ENCODE measurements around the gene GNG4. TPM values are rescaled to one million over a fixed set of nuclear protein-coding genes. Genes with fewer than 3 reads are reported as not detected.

Gene GNG4
- total and polyA plus RNA-seq, 9 of the 15 experiments (the other 6 are each of a cell fraction or from before 2014, with no cell fraction given) = 0.06 to 0.58 (median 0.08) TPM; not detected in 4

GRCh38 chr1:235511470-235512240 lies 137.9 kb downstream of the GNG4 start:
- no peak overlapping the region for H3K4me2 ChIP-seq (ENCODE audit: insufficient read depth, low read length)
- ATAC-seq = peak; percentile 84
- no peak for FAIRE-seq
- H3K9me1 ChIP-seq (ENCODE audit: control insufficient read depth, insufficient read depth, low read length) = no peaks in the 10 kb centered on the region
- H3K9me3 ChIP-seq (replicated peaks; ENCODE audit: control insufficient read depth, insufficient read depth, low read depth, low read length) = 0 out of 2 replicates have a peak, but pooled peaks cover 1% of the 10 kb centered on the region
- POLR2A ChIA-PET = no interaction called here
- H4K20me1 ChIP-seq (replicated peaks; ENCODE audit: control insufficient read depth, insufficient read depth, low read length) = no peaks in the 10 kb centered on the region
- no peak overlapping the region for H3K4me3 ChIP-seq
- H3K4me1 ChIP-seq (replicated peaks in 1 of 2; ENCODE audit: control insufficient read depth in 2 of 2, insufficient read depth in 2 of 2, low read length in 2 of 2) = no peaks in the 10 kb centered on the region
- BruUV-seq (replicated peaks) = no TSS peak
- CTCF ChIA-PET (ENCODE audit: low intra/inter-chr PET ratio) = interaction anchor here (0.5 to 0.7 kb wide), 2 partner anchors 418 to 1994 kb away, joined by 3 read pairs; no protein-coding TSS in a partner anchor
- no peak overlapping the region for H2AFZ ChIP-seq (ENCODE audit: low read depth, low read length)
- intact Hi-C loops (cut with micrococcal nuclease) = loop anchor here (5.0 to 10.0 kb wide), 3 partner anchors 91 to 461 kb away; no protein-coding TSS in a partner anchor
- no peaks in the 10 kb centered on the region for H3K79me2 ChIP-seq (ENCODE audit: control insufficient read depth, insufficient read depth, low read length)
- peak in 2 of 4 experiments; percentile 22 to 29 for DNase-seq (ENCODE audit: extremely low read depth in 1 of 4, low spot score in 3 of 4)
- in situ Hi-C loops (cut with MboI) = loop anchor here (10.0 kb wide), 1 partner anchor 223 kb away; no protein-coding TSS in a partner anchor
- H3K36me3 ChIP-seq (ENCODE audit: control insufficient read depth, insufficient read depth, low read length) = no peaks in the 10 kb centered on the region
- WGBS (ENCODE audit: insufficient coverage, low coverage, missing lambda C conversion rate) = 25% methylated on average over 13 of the region's 13 CpGs
- H3K27me3 ChIP-seq (ENCODE audit: control insufficient read depth in 2 of 2, insufficient read depth in 2 of 2, low read length in 2 of 2) = peaks cover under 1 to 7% of the 10 kb centered on the region in 2 experiments; a peak in 1 of 5 replicates
- no peak overlapping the region for H3K9ac ChIP-seq (ENCODE audit: insufficient read depth in 1 of 2, low read depth in 2 of 2, low read length in 2 of 2)
- H3K27ac ChIP-seq (ENCODE audit: extremely low read depth, low read depth, low read length) = no peak overlapping the region
- TF ChIP-seq, protein P1, sequence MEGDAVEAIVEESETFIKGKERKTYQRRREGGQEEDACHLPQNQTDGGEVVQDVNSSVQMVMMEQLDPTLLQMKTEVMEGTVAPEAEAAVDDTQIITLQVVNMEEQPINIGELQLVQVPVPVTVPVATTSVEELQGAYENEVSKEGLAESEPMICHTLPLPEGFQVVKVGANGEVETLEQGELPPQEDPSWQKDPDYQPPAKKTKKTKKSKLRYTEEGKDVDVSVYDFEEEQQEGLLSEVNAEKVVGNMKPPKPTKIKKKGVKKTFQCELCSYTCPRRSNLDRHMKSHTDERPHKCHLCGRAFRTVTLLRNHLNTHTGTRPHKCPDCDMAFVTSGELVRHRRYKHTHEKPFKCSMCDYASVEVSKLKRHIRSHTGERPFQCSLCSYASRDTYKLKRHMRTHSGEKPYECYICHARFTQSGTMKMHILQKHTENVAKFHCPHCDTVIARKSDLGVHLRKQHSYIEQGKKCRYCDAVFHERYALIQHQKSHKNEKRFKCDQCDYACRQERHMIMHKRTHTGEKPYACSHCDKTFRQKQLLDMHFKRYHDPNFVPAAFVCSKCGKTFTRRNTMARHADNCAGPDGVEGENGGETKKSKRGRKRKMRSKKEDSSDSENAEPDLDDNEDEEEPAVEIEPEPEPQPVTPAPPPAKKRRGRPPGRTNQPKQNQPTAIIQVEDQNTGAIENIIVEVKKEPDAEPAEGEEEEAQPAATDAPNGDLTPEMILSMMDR (IDR thresholded peaks at IDR 0.05 in 2 of 3, conservative IDR thresholded peaks at IDR 0.05 in 1 of 3; ENCODE audit: insufficient read depth in 2 of 3, low read depth in 1 of 3, low read length in 3 of 3) = peak; percentile 39 to 53 (median 47)
- TF ChIP-seq LARP7 (IDR thresholded peaks at IDR 0.05) = no peak
- no peak for TF ChIP-seq HNRNPUL1 (IDR thresholded peaks at IDR 0.05; ENCODE audit: low read length)
- peak; percentile 22; the same call in 1 of the 2 replicates for TF ChIP-seq STAG1 (CRISPR knock-in tag; IDR thresholded peaks at IDR 0.05; ENCODE audit: borderline replicate concordance)
- peak in 1 of 2 experiments; percentile 54; a peak in 2 of 4 replicates for TF ChIP-seq RAD21 (CRISPR knock-in tag; conservative IDR thresholded peaks at IDR 0.05 in 1 of 2, IDR thresholded peaks at IDR 0.05 in 1 of 2)
- TF ChIP-seq RFX1 (IDR thresholded peaks at IDR 0.05) = peak; percentile 52; the same call in 1 of the 2 replicates
- TF ChIP-seq ATF7 (IDR thresholded peaks at IDR 0.05) = peak; percentile 44; the same call in 1 of the 2 replicates
- TF ChIP-seq, protein P2, sequence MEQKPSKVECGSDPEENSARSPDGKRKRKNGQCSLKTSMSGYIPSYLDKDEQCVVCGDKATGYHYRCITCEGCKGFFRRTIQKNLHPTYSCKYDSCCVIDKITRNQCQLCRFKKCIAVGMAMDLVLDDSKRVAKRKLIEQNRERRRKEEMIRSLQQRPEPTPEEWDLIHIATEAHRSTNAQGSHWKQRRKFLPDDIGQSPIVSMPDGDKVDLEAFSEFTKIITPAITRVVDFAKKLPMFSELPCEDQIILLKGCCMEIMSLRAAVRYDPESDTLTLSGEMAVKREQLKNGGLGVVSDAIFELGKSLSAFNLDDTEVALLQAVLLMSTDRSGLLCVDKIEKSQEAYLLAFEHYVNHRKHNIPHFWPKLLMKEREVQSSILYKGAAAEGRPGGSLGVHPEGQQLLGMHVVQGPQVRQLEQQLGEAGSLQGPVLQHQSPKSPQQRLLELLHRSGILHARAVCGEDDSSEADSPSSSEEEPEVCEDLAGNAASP (IDR thresholded peaks at IDR 0.05) = no peak
- TF ChIP-seq ZNF561 (CRISPR knock-in tag; conservative IDR thresholded peaks at IDR 0.05) = no peak
- TF ChIP-seq, protein P3, sequence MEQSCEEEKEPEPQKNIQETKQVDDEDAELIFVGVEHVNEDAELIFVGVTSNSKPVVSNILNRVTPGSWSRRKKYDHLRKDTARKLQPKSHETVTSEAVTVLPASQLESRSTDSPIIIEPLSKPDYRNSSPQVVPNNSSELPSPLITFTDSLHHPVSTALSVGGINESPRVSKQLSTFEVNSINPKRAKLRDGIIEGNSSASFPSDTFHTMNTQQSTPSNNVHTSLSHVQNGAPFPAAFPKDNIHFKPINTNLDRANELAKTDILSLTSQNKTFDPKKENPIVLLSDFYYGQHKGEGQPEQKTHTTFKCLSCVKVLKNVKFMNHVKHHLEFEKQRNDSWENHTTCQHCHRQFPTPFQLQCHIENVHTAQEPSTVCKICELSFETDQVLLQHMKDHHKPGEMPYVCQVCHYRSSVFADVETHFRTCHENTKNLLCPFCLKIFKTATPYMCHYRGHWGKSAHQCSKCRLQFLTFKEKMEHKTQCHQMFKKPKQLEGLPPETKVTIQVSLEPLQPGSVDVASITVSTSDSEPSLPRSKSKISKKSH (CRISPR knock-in tag; IDR thresholded peaks at IDR 0.05) = no peak
- TF ChIP-seq, protein P4, sequence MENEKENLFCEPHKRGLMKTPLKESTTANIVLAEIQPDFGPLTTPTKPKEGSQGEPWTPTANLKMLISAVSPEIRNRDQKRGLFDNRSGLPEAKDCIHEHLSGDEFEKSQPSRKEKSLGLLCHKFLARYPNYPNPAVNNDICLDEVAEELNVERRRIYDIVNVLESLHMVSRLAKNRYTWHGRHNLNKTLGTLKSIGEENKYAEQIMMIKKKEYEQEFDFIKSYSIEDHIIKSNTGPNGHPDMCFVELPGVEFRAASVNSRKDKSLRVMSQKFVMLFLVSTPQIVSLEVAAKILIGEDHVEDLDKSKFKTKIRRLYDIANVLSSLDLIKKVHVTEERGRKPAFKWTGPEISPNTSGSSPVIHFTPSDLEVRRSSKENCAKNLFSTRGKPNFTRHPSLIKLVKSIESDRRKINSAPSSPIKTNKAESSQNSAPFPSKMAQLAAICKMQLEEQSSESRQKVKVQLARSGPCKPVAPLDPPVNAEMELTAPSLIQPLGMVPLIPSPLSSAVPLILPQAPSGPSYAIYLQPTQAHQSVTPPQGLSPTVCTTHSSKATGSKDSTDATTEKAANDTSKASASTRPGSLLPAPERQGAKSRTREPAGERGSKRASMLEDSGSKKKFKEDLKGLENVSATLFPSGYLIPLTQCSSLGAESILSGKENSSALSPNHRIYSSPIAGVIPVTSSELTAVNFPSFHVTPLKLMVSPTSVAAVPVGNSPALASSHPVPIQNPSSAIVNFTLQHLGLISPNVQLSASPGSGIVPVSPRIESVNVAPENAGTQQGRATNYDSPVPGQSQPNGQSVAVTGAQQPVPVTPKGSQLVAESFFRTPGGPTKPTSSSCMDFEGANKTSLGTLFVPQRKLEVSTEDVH (IDR thresholded peaks at IDR 0.05; ENCODE audit: low read depth, partially characterized antibody) = no peak
- TF ChIP-seq FOXK2 (conservative IDR thresholded peaks at IDR 0.05 in 1 of 2, IDR thresholded peaks at IDR 0.05 in 1 of 2; ENCODE audit: low read depth in 2 of 2) = no peak

Data from K562 (cell line).